ENCODE measurements around the gene NUP42. TPM values are rescaled to one million over a fixed set of nuclear protein-coding genes. Genes with fewer than 3 reads are reported as not detected.

The NUP42 gene
- total and polyA plus RNA-seq, 2 donors (not counting 3 experiments of a cell fraction or from before 2014, with no cell fraction given) = 31.5 to 38.6 TPM

DNA sequence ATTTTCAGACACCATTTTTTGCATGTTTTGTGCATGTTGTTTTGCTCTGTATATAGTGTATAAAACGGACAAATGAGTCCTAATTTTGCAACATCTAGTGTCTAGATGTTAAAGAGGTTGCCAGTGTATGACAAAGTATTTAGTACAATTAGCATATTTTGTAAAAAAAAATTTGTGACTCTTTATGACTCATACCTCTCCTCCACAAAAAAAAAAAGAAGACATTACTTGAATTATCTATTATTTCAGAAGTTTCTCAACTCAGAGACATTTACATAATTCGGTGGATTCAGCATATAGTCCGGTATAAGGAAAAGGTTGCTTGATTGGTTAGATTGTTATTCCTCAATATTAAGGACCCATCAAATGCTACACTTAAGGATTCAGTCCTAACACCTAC, 26.0 kb downstream of the NUP42 start:
- H3K27me3 ChIP-seq (ENCODE audit: control insufficient read depth in 2 of 2, insufficient read depth in 2 of 2, low read length in 2 of 2) = peaks cover 4 to 5% of the 10 kb centered on the region in 2 experiments
- DNase-seq (ENCODE audit: low read depth, low spot score) (no peak), FAIRE-seq (peak; percentile 63)
- no peak overlapping the region for H3K4me3 ChIP-seq (replicated peaks in 1 of 3; ENCODE audit: insufficient read depth in 1 of 3, low read depth in 1 of 3, low read length in 3 of 3)
- H3K4me2 ChIP-seq (ENCODE audit: insufficient read depth, low read length) = no peak overlapping the region
- no peaks in the 10 kb centered on the region for H3K4me1 ChIP-seq (ENCODE audit: control insufficient read depth, extremely low read depth, insufficient read depth, low read length)
- H3K27ac ChIP-seq (ENCODE audit: insufficient read depth, low read depth, low read length) = no peak overlapping the region
- H3K79me2 ChIP-seq (ENCODE audit: control insufficient read depth, insufficient read depth, low read length) = no peaks in the 10 kb centered on the region
- POLR2A ChIA-PET = no interaction called here
- CTCF ChIA-PET = no interaction called here
- BruUV-seq (replicated peaks) = no TSS peak
- H3K9me3 ChIP-seq (replicated peaks; ENCODE audit: control insufficient read depth, insufficient read depth, low read length) = no peaks in the 10 kb centered on the region
- TF ChIP-seq FOS (IDR thresholded peaks at IDR 0.05; ENCODE audit: borderline replicate concordance, insufficient read depth, low read length) = no peak
- TF ChIP-seq, protein P1, sequence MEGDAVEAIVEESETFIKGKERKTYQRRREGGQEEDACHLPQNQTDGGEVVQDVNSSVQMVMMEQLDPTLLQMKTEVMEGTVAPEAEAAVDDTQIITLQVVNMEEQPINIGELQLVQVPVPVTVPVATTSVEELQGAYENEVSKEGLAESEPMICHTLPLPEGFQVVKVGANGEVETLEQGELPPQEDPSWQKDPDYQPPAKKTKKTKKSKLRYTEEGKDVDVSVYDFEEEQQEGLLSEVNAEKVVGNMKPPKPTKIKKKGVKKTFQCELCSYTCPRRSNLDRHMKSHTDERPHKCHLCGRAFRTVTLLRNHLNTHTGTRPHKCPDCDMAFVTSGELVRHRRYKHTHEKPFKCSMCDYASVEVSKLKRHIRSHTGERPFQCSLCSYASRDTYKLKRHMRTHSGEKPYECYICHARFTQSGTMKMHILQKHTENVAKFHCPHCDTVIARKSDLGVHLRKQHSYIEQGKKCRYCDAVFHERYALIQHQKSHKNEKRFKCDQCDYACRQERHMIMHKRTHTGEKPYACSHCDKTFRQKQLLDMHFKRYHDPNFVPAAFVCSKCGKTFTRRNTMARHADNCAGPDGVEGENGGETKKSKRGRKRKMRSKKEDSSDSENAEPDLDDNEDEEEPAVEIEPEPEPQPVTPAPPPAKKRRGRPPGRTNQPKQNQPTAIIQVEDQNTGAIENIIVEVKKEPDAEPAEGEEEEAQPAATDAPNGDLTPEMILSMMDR (IDR thresholded peaks at IDR 0.05; ENCODE audit: extremely low read depth in 1 of 2, insufficient read depth in 1 of 2, low read depth in 1 of 2, low read length in 2 of 2) = no peak
- TF ChIP-seq MYC (IDR thresholded peaks at IDR 0.05; ENCODE audit: low read depth, low read length) = no peak
- H2AFZ ChIP-seq (ENCODE audit: low read depth, low read length) = no peak overlapping the region
- H3K9me1 ChIP-seq (replicated peaks; ENCODE audit: control insufficient read depth, extremely low read depth, insufficient read depth, low read length) = no peaks in the 10 kb centered on the region
- no peak overlapping the region for H3K9ac ChIP-seq (replicated peaks; ENCODE audit: extremely low read depth, insufficient read depth, low read length)
- dilution Hi-C loops (cut with MboI; ENCODE audit: extremely low pct_ligation_motif_present, low sequenced_read_pairs) (no loop called here), intact Hi-C loops (cut with micrococcal nuclease) (no loop called here)
- no peaks in the 10 kb centered on the region for H3K36me3 ChIP-seq (ENCODE audit: control insufficient read depth in 2 of 2, extremely low read depth in 1 of 2, insufficient read depth in 2 of 2, low read length in 2 of 2)
- H4K20me1 ChIP-seq (replicated peaks; ENCODE audit: control insufficient read depth, extremely low read depth, insufficient read depth, low read length) = no peaks in the 10 kb centered on the region

DNA sequence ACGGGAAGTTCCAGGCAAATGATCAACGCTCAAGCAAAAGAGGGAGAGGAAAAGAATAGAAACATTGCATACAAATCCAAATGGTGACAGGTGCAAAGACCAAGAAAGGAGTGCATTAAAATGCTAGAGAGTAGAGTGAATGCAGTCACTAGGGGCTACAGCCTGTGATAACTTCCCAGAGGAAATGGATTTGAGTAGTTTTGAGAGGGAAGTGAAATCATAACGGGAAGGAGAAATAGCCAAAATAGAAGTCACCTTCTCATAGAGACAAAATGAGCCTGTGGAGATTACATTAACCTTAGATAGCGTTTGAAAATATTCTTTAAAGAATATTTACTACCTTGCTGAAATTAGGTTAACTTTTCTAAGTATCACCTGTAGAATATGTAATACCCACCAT, 26.5 kb downstream of the NUP42 start:
- H3K4me1 ChIP-seq (ENCODE audit: control insufficient read depth, extremely low read depth, insufficient read depth, low read length) = no peaks in the 10 kb centered on the region
- H2AFZ ChIP-seq (ENCODE audit: low read depth, low read length) = no peak overlapping the region
- no peak overlapping the region for H3K9ac ChIP-seq (replicated peaks; ENCODE audit: extremely low read depth, insufficient read depth, low read length)
- no peaks in the 10 kb centered on the region for H3K9me3 ChIP-seq (replicated peaks; ENCODE audit: control insufficient read depth, insufficient read depth, low read length)
- BruUV-seq (replicated peaks) = no TSS peak
- ChIA-PET CTCF (no interaction called here), POLR2A (no interaction called here)
- H4K20me1 ChIP-seq (replicated peaks; ENCODE audit: control insufficient read depth, extremely low read depth, insufficient read depth, low read length) = no peaks in the 10 kb centered on the region
- no peak for TF ChIP-seq FOS (IDR thresholded peaks at IDR 0.05; ENCODE audit: borderline replicate concordance, insufficient read depth, low read length)
- TF ChIP-seq GATA2 (IDR thresholded peaks at IDR 0.05; ENCODE audit: insufficient read depth, insufficient read length, low read depth, low read length) = no peak
- TF ChIP-seq MYC (IDR thresholded peaks at IDR 0.05; ENCODE audit: low read depth, low read length) = no peak
- TF ChIP-seq POLR2A (IDR thresholded peaks at IDR 0.05; ENCODE audit: low read depth, low read length) = no peak
- TF ChIP-seq POLR2AphosphoS5 (IDR thresholded peaks at IDR 0.05; ENCODE audit: insufficient read depth, low read depth, low read length) = no peak
- TF ChIP-seq JUN (IDR thresholded peaks at IDR 0.05; ENCODE audit: borderline replicate concordance, insufficient read depth, insufficient read length, low read depth) = no peak
- TF ChIP-seq, protein P2, sequence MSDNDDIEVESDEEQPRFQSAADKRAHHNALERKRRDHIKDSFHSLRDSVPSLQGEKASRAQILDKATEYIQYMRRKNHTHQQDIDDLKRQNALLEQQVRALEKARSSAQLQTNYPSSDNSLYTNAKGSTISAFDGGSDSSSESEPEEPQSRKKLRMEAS (IDR thresholded peaks at IDR 0.05; ENCODE audit: insufficient read depth, insufficient read length) = no peak
- TF ChIP-seq, protein P1 (IDR thresholded peaks at IDR 0.05; ENCODE audit: extremely low read depth in 1 of 2, insufficient read depth in 1 of 2, low read depth in 1 of 2, low read length in 2 of 2) = no peak
- no peak for TF ChIP-seq EZH2 (IDR thresholded peaks at IDR 0.05; ENCODE audit: borderline replicate concordance, low read depth, low read length, severe bottlenecking)
- H3K79me2 ChIP-seq (ENCODE audit: control insufficient read depth, insufficient read depth, low read length) = no peaks in the 10 kb centered on the region
- no peak overlapping the region for H3K4me3 ChIP-seq (replicated peaks in 1 of 3; ENCODE audit: insufficient read depth in 1 of 3, low read depth in 1 of 3, low read length in 3 of 3)
- dilution Hi-C loops (cut with MboI; ENCODE audit: extremely low pct_ligation_motif_present, low sequenced_read_pairs) = no loop called here
- no peaks in the 10 kb centered on the region for H3K36me3 ChIP-seq (ENCODE audit: control insufficient read depth in 2 of 2, extremely low read depth in 1 of 2, insufficient read depth in 2 of 2, low read length in 2 of 2)
- DNase-seq (ENCODE audit: low read depth, low spot score) = no peak
- H3K27me3 ChIP-seq (ENCODE audit: control insufficient read depth in 2 of 2, insufficient read depth in 2 of 2, low read length in 2 of 2) = peaks cover 4 to 5% of the 10 kb centered on the region in 2 experiments
- H3K9me1 ChIP-seq (replicated peaks; ENCODE audit: control insufficient read depth, extremely low read depth, insufficient read depth, low read length) = no peaks in the 10 kb centered on the region
- intact Hi-C loops (cut with micrococcal nuclease) = no loop called here
- H3K27ac ChIP-seq (ENCODE audit: insufficient read depth, low read depth, low read length) = no peak overlapping the region
- peak; percentile 15 for FAIRE-seq
- H3K4me2 ChIP-seq (ENCODE audit: insufficient read depth, low read length) = no peak overlapping the region

Measured in endothelial cell of umbilical vein (primary cell).